Thyroid gland (tissue), 4 donors: ENCODE measurements around the gene REPS2.

Source experiments
- CTCF ChIP-seq, 6 experiments: fragments of 200-600 bp in 3 of 6; fragments of 450-650 bp in 3 of 6; sonication (generic) in 3 of 6; IDR thresholded peaks; one replicate each; pipeline ENCODE4 v1.5.1; 2016 to 2019; ENCODE audit warnings: antibody characterized with exemption in 6 of 6, mild to moderate bottlenecking in 2 of 6, inconsistent platforms in 1 of 6, moderate library complexity in 1 of 6
- POLR2A ChIP-seq, 2 donors: fragments of 450-650 bp; IDR thresholded peaks; one replicate each; pipeline ENCODE4 v1.6.1; 2017; ENCODE audit warnings: antibody characterized with exemption in 2 of 2, mild to moderate bottlenecking in 2 of 2, moderate library complexity in 1 of 2

DNA sequence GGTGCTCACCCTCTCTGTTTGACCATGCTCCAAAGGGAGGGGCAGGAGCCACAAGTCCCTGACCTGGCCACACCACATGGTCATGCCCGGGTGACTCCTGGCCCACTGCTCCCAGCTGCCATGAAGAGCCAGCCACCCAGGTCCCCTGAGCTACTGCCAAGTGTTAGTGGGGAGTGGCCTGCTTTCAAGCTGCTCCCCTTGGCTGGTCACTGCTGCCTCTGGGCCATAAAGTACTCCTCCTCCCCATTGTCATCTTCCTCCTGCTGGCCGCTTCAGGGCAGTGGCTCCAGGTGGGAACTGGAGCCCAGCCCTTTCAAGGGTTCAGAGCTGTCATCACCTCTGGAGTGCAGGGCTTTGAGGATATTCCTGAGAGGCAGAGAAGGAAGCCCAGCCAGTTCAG is 49.0 kb upstream of the REPS2 start:
- peak in 1 of 6 experiments; percentile 15 for TF ChIP-seq CTCF (IDR thresholded peaks at IDR 0.05)
- TF ChIP-seq POLR2A (IDR thresholded peaks at IDR 0.05), result no peak
